H1 (cell line): ENCODE data around the gene WNT5A. TPM values are rescaled to one million over a fixed set of nuclear protein-coding genes. Genes with fewer than 3 reads are reported as not detected.

Experiments used
- ATF3 ChIP-seq: IDR thresholded peaks from 2 replicates; pipeline ENCODE4 v1.6.1; 2011; ENCODE audit warnings: low read depth, mild to moderate bottlenecking, low read length; ENCODE audit not compliant: insufficient read depth
- CBX8 ChIP-seq: fragments of 300-800, 300-1000 bp; sonication (generic); IDR thresholded peaks from 2 replicates; pipeline ENCODE4 v1.7.1; 2016; ENCODE audit warnings: low read depth, low read length, borderline replicate concordance
- CHD7 ChIP-seq: fragments of 300-600 bp; sonication (generic); IDR thresholded peaks from 2 replicates; pipeline ENCODE4 v1.7.1; 2012; ENCODE audit warnings: low read length, moderate library complexity, mild to moderate bottlenecking, inconsistent platforms; ENCODE audit not compliant: insufficient replicate concordance
- GTF2F1 ChIP-seq: IDR thresholded peaks from 2 replicates; pipeline ENCODE4 v1.6.1; 2012; ENCODE audit warnings: low read depth, low read length, improper control_type of control experiment, borderline replicate concordance
- HDAC2 ChIP-seq, 2 experiments: fragments of 300-600 bp in 1 of 2; sonication (generic) in 1 of 2; IDR thresholded peaks; 2 replicates each; pipeline ENCODE4 v1.6.1; 2011 to 2012; ENCODE audit warnings: low read depth in 2 of 2, low read length in 2 of 2, mild to moderate bottlenecking in 2 of 2, moderate library complexity in 2 of 2, borderline replicate concordance in 1 of 2, inconsistent platforms in 1 of 2
- POLR2AphosphoS5 ChIP-seq: IDR thresholded peaks from 2 replicates; pipeline ENCODE4 v1.6.1; 2011; ENCODE audit warnings: low read depth, low read length
- POU5F1 ChIP-seq: IDR thresholded peaks from 2 replicates; pipeline ENCODE4 v1.6.1; 2011; ENCODE audit warnings: low read depth, mild to moderate bottlenecking, low read length, moderate library complexity
- RNF2 ChIP-seq: fragments of 200-900, 300-1000 bp; sonication (generic); IDR thresholded peaks from 2 replicates; pipeline ENCODE4 v1.7.1; 2016; ENCODE audit warnings: borderline replicate concordance, low read depth, mild to moderate bottlenecking, antibody characterized with exemption, low read length; ENCODE audit not compliant: poor library complexity, severe bottlenecking; ENCODE audit errors: missing control alignments
- TAF7 ChIP-seq: optimal IDR thresholded peaks from 2 replicates; pipeline ENCODE3; 2011; ENCODE audit warnings: low read depth, mild to moderate bottlenecking, inconsistent platforms, low read length, moderate library complexity, borderline replicate concordance
- polyA plus RNA-seq, 7 experiments: library from polyadenylated mRNA; depleted of rRNA in 3 of 7; stranded (reverse) in 5 of 7; unstranded in 2 of 7; fragments of >200 nt in 5 of 7; fragments of 200-250 nt in 2 of 7; gene quantifications; 1 replicate in 5 of 7; 2 replicates in 1 of 7; 4 replicates in 1 of 7; pipeline versions ENCODE4 v1.2.1 to v1.2.3, GENCODE V29; 2011 to 2013; ENCODE audit warnings: missing spikeins in 2 of 7, mixed read lengths in 2 of 7
- total RNA-seq: library from RNA; stranded (reverse); fragmentation: NEBNext Ultra II Directional; extraction: Animal tissue kit (Norgen Biotek cat#: 25700); gene quantifications from 2 replicates; pipeline ENCODE4 v1.2.1, GENCODE V29; 2021

The WNT5A gene
- total and polyA plus RNA-seq, 2 of the 8 experiments (the other 6 are each of a cell fraction or from before 2014, with no cell fraction given) = 3.9 to 5.6 TPM

DNA sequence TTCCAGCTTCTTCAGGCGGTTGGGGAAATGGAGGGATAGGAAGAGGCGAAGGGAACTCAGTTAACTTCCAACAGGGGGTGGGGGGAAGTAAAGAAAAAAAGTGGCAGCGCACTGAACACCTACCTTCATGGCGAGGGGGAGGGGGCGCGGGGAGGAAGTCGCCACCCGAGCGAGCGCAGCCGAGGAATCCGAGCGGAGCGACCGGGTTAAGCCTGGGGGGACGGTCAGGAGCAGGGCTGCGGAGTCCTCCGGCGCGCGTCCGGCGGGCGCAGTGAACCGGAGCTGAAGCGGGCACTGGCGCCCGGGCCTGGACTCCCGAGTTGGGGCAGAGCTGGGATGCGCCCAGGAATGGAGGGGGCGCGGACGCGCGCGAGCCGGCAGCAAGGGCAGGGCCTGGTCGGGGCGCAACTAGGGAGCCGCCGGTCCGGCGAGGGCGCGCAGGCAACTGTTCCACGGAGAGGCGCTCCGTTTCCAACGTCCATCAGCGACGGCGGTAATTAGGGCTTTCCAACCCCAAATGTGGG is at the start of gene WNT5A (continued):
- TF ChIP-seq POLR2AphosphoS5 (no peak), TAF7 (no peak), CHD7 (no peak), GTF2F1 (no peak), HDAC2 (IDR thresholded peaks at IDR 0.05; ENCODE audit: borderline replicate concordance in 1 of 2, low read depth in 2 of 2, low read length in 2 of 2) (peak in 1 of 2 experiments; percentile 7; a peak in 1 of 4 replicates), RNF2 (peak; percentile 40), CBX8 (no peak), ATF3 (no peak), POU5F1 (no peak)
